HEK293 (cell line): ENCODE measurements around the gene NSMCE1.

Source experiments
- CTCF ChIA-PET: fragments of 350-600 bp; formaldehyde crosslinking; extraction: SDS; loops from one replicate; lab custom pipeline; 2021; ENCODE audit warnings: antibody characterized with exemption; lab: Yijun Ruan, JAX
- POLR2A ChIA-PET: fragments of 300-600 bp; formaldehyde crosslinking; extraction: SDS; loops from one replicate; lab custom pipeline; 2020; ENCODE audit warnings: antibody characterized with exemption, inconsistent platforms; lab: Yijun Ruan, JAX
- H3K27ac ChIP-seq: fragments of 200-500 bp; sonication (Bioruptor generic); 2 replicates; pipeline ENCODE4 v1.5.1; 2014; ENCODE audit warnings: low read depth, low read length, control low read depth, inconsistent platforms; ENCODE audit errors: extremely low read depth
- H3K36me3 ChIP-seq, 2 experiments: fragments of 200-500 bp in 1 of 2; sonication (Bioruptor generic) in 1 of 2; 1 replicate in 1 of 2; 2 replicates in 1 of 2; pipeline ENCODE4 v1.5.1; 2014 to 2017; ENCODE audit warnings: inconsistent platforms in 2 of 2, low read length in 2 of 2; ENCODE audit not compliant: control insufficient read depth in 2 of 2, insufficient read depth in 1 of 2
- H3K4me1 ChIP-seq: fragments of 200-500 bp; sonication (Bioruptor generic); 2 replicates; pipeline ENCODE4 v1.5.1; 2014; ENCODE audit warnings: mild to moderate bottlenecking, low read length, inconsistent platforms; ENCODE audit not compliant: control insufficient read depth, insufficient read depth
- H3K4me3 ChIP-seq: 2 replicates; pipeline ENCODE4 v1.5.1; 2011; ENCODE audit warnings: low read depth, mild to moderate bottlenecking, control low read depth, low read length, moderate library complexity
- H3K9me3 ChIP-seq: fragments of 200-500 bp; sonication (Bioruptor generic); 2 replicates; pipeline ENCODE4 v1.5.1; 2014; ENCODE audit warnings: low read depth, low read length, inconsistent platforms; ENCODE audit not compliant: control insufficient read depth, insufficient read depth
- BCL6B ChIP-seq: fragments of 450-650 bp; formaldehyde crosslinking; IDR thresholded peaks from 2 replicates; pipeline ENCODE4 v1.5.1; 2017; ENCODE audit warnings: missing biosample characterization, missing genetic modification characterization
- CTCF ChIP-seq: fragments of 450-650 bp; formaldehyde crosslinking; IDR thresholded peaks from 2 replicates; pipeline ENCODE4 v1.5.1; 2016; ENCODE audit warnings: missing biosample characterization, missing genetic modification characterization
- KLF10 ChIP-seq: fragments of 450-650 bp; IDR thresholded peaks from 2 replicates; pipeline ENCODE4 v1.5.1; 2018; ENCODE audit warnings: missing biosample characterization, mild to moderate bottlenecking, missing genetic modification characterization
- PBX3 ChIP-seq: sonication (generic); formaldehyde crosslinking; IDR thresholded peaks from 2 replicates; pipeline ENCODE4 v1.8.1; 2022; ENCODE audit warnings: mild to moderate bottlenecking, moderate library complexity, missing genetic modification reagents
- PRDM10 ChIP-seq: fragments of 450-650 bp; formaldehyde crosslinking; IDR thresholded peaks from 2 replicates; pipeline ENCODE4 v1.5.1; 2016; ENCODE audit warnings: missing biosample characterization, missing genetic modification characterization
- REST ChIP-seq: fragments of 450-650 bp; formaldehyde crosslinking; IDR thresholded peaks from 2 replicates; pipeline ENCODE4 v1.5.1; 2016; ENCODE audit warnings: missing biosample characterization, missing genetic modification characterization
- ZBTB17 ChIP-seq: fragments of 450-650 bp; formaldehyde crosslinking; IDR thresholded peaks from 2 replicates; pipeline ENCODE4 v1.5.1; 2016; ENCODE audit warnings: missing biosample characterization, missing genetic modification characterization
- ZBTB8A ChIP-seq: fragments of 450-650 bp; formaldehyde crosslinking; IDR thresholded peaks from 2 replicates; pipeline ENCODE4 v1.5.1; 2016; ENCODE audit warnings: missing biosample characterization, missing genetic modification characterization
- ZFHX2 ChIP-seq: fragments of 450-650 bp; formaldehyde crosslinking; conservative IDR thresholded peaks from 2 replicates; pipeline ENCODE4 v1.5.1; 2016; ENCODE audit warnings: missing biosample characterization, missing genetic modification characterization
- ZIC2 ChIP-seq: fragments of 450-650 bp; formaldehyde crosslinking; IDR thresholded peaks from 2 replicates; pipeline ENCODE4 v1.5.1; 2016; ENCODE audit warnings: missing biosample characterization, missing genetic modification characterization
- ZNF146 ChIP-seq: fragments of 450-650 bp; formaldehyde crosslinking; IDR thresholded peaks from 2 replicates; pipeline ENCODE4 v1.5.1; 2016; ENCODE audit warnings: missing biosample characterization, missing genetic modification characterization
- ZNF184 ChIP-seq: fragments of 450-650 bp; IDR thresholded peaks from 2 replicates; pipeline ENCODE4 v1.5.1; 2018; ENCODE audit warnings: missing biosample characterization, mild to moderate bottlenecking, missing genetic modification characterization
- ZNF202 ChIP-seq: fragments of 450-650 bp; formaldehyde crosslinking; IDR thresholded peaks from 2 replicates; pipeline ENCODE4 v1.5.1; 2016; ENCODE audit warnings: missing biosample characterization, missing genetic modification characterization, borderline replicate concordance
- ZNF280C ChIP-seq: fragments of 450-650 bp; formaldehyde crosslinking; IDR thresholded peaks from 2 replicates; pipeline ENCODE4 v1.5.1; 2016; ENCODE audit warnings: missing biosample characterization, missing genetic modification characterization
- ZNF37A ChIP-seq: fragments of 450-650 bp; IDR thresholded peaks from 2 replicates; pipeline ENCODE4 v1.5.1; 2018; ENCODE audit warnings: missing biosample characterization, missing genetic modification characterization
- ZNF530 ChIP-seq: fragments of 450-650 bp; formaldehyde crosslinking; IDR thresholded peaks from 2 replicates; pipeline ENCODE4 v1.5.1; 2016; ENCODE audit warnings: low read depth, missing biosample characterization, missing genetic modification characterization
- ZNF544 ChIP-seq: fragments of 450-650 bp; formaldehyde crosslinking; IDR thresholded peaks from 2 replicates; pipeline ENCODE4 v1.5.0; 2017; ENCODE audit warnings: missing biosample characterization, missing genetic modification characterization
- ZNF585B ChIP-seq: fragments of 450-650 bp; formaldehyde crosslinking; IDR thresholded peaks from 2 replicates; pipeline ENCODE4 v1.5.1; 2016; ENCODE audit warnings: missing biosample characterization, missing genetic modification characterization
- ZNF645 ChIP-seq: fragments of 450-650 bp; formaldehyde crosslinking; IDR thresholded peaks from 2 replicates; pipeline ENCODE4; 2016; ENCODE audit warnings: missing biosample characterization, missing genetic modification characterization
- ZNF776 ChIP-seq: fragments of 450-650 bp; formaldehyde crosslinking; IDR thresholded peaks from 2 replicates; pipeline ENCODE4 v1.5.0; 2017; ENCODE audit warnings: missing biosample characterization, missing genetic modification characterization, borderline replicate concordance

The NSMCE1 gene

GRCh38 chr16:27238016-27238587 lies 30.5 kb downstream of the NSMCE1 start (continued):
- no peak for TF ChIP-seq ZNF645 (tag by site-specific recombination)
- TF ChIP-seq ZNF280C (tag by site-specific recombination), result no peak
- no peak for TF ChIP-seq ZNF585B (tag by site-specific recombination)
- TF ChIP-seq ZFHX2 (tag by site-specific recombination), result no peak
- no peak for TF ChIP-seq REST
- no peak for TF ChIP-seq KLF10
- TF ChIP-seq PBX3 (CRISPR knock-in tag), result no peak
- no peak for TF ChIP-seq ZNF184 (tag by site-specific recombination)
- no peak for TF ChIP-seq ZNF530 (tag by site-specific recombination)
- TF ChIP-seq ZBTB17 (tag by site-specific recombination), result no peak
- no peak for TF ChIP-seq CTCF (tag by site-specific recombination)
- no peak for TF ChIP-seq ZNF202 (tag by site-specific recombination)
- TF ChIP-seq, all 188 proteins: peak for 0

- H3K4me1 ChIP-seq, result peaks cover 4% of the 10 kb centered on the region; the same call in 1 of the 2 replicates
- ChIA-PET POLR2A (no interaction called here), CTCF (interaction anchor here (0.6 to 4.4 kb wide), 4 partner anchors 36 to 281 kb away, joined by 3 to 83 read pairs (median 6); no protein-coding TSS in a partner anchor)
- no peaks in the 10 kb centered on the region for H3K9me3 ChIP-seq
- H3K36me3 ChIP-seq, result peaks cover 0 to 21% of the 10 kb centered on the region in 2 experiments; a peak in 1 of 3 replicates
- no peak overlapping the region for H3K27ac ChIP-seq
- H3K4me3 ChIP-seq, result no peak overlapping the region
- TF ChIP-seq ZNF146, result no peak
- no peak for TF ChIP-seq ZNF184 (tag by site-specific recombination)
- no peak for TF ChIP-seq PRDM10 (tag by site-specific recombination)
- no peak for TF ChIP-seq ZBTB8A (tag by site-specific recombination)
- no peak for TF ChIP-seq ZIC2 (tag by site-specific recombination)
- no peak for TF ChIP-seq BCL6B (tag by site-specific recombination)
- no peak for TF ChIP-seq ZNF544 (tag by site-specific recombination)
- no peak for TF ChIP-seq ZNF37A
- TF ChIP-seq ZNF776, result no peak
Observed at GRCh38 chr16:27237219-27238015, 31.2 kb downstream of the NSMCE1 start.
